H1 (cell line): ENCODE results near the gene CBLB. TPM values are rescaled to one million over a fixed set of nuclear protein-coding genes. Genes with fewer than 3 reads are reported as not detected.
A peak's percentile ranks its signal among the peaks of the same experiment; 100 is the strongest.

Experiments
- ATF2 ChIP-seq: IDR thresholded peaks from 2 replicates; pipeline ENCODE4 v1.6.1; 2012; ENCODE audit warnings: low read length, inconsistent platforms
- BCL11A ChIP-seq, 2 experiments: IDR thresholded peaks; one replicate each; pipeline ENCODE4 v1.6.1; 2011; ENCODE audit warnings: low read depth in 2 of 2, low read length in 2 of 2, mild to moderate bottlenecking in 2 of 2
- BRCA1 ChIP-seq: IDR thresholded peaks from 2 replicates; pipeline ENCODE4 v1.6.1; 2012; ENCODE audit warnings: low read depth, low read length, improper control_type of control experiment
- CBX5 ChIP-seq: fragments of 300-800, 300-1000 bp; sonication (generic); IDR thresholded peaks from 2 replicates; pipeline ENCODE4 v1.7.1; 2016; ENCODE audit warnings: antibody characterized with exemption, low read length, low read depth
- CTCF ChIP-seq, 3 experiments: IDR thresholded peaks; 1 replicate in 2 of 3; 2 replicates in 1 of 3; pipeline versions ENCODE4 v1.5.1 to v1.6.1; 2011; ENCODE audit warnings: low read length in 3 of 3, mild to moderate bottlenecking in 3 of 3, inconsistent platforms in 2 of 3, low read depth in 1 of 3, moderate library complexity in 1 of 3; ENCODE audit not compliant: insufficient read depth in 1 of 3; ENCODE audit errors: control extremely low read depth in 1 of 3
- HDAC6 ChIP-seq: IDR thresholded peaks from one replicate; pipeline ENCODE4 v1.7.1; 2012; ENCODE audit warnings: low read depth, mild to moderate bottlenecking, inconsistent platforms, low read length, moderate library complexity
- KDM4A ChIP-seq: IDR thresholded peaks from one replicate; pipeline ENCODE4 v1.7.1; 2012; ENCODE audit warnings: low read depth, mild to moderate bottlenecking, moderate library complexity, low read length, inconsistent platforms; ENCODE audit not compliant: severe bottlenecking
- KDM5A ChIP-seq: fragments of 200-600 bp; IDR thresholded peaks from 2 replicates; pipeline ENCODE4 v1.7.1; 2012; ENCODE audit warnings: mild to moderate bottlenecking, low read length, inconsistent platforms, mixed read lengths
- MAFK ChIP-seq: IDR thresholded peaks from 2 replicates; pipeline ENCODE4 v1.6.1; 2012; ENCODE audit warnings: low read depth, mild to moderate bottlenecking, improper control_type of control experiment, low read length
- NRF1 ChIP-seq: IDR thresholded peaks from 2 replicates; pipeline ENCODE4 v1.6.1; 2011; ENCODE audit warnings: mild to moderate bottlenecking, low read depth, low read length, improper control_type of control experiment
- POLR2A ChIP-seq, 2 experiments: IDR thresholded peaks; 1 replicate in 1 of 2; 2 replicates in 1 of 2; pipeline ENCODE4 v1.6.1; 2011; ENCODE audit warnings: low read depth in 2 of 2, low read length in 2 of 2, mild to moderate bottlenecking in 2 of 2; ENCODE audit errors: control extremely low read depth in 1 of 2
- RBBP5 ChIP-seq: IDR thresholded peaks from 2 replicates; pipeline ENCODE4 v1.7.1; 2012; ENCODE audit warnings: low read depth, mild to moderate bottlenecking, inconsistent platforms, low read length, moderate library complexity, borderline replicate concordance
- RFX5 ChIP-seq: IDR thresholded peaks from 2 replicates; pipeline ENCODE4 v1.6.1; 2011; ENCODE audit warnings: low read depth, low read length, improper control_type of control experiment, borderline replicate concordance
- SIN3A ChIP-seq, 2 experiments: IDR thresholded peaks in 1 of 2; conservative IDR thresholded peaks in 1 of 2; 2 replicates each; pipeline ENCODE4 v1.6.1; 2011 to 2012; ENCODE audit warnings: low read length in 2 of 2, improper control_type of control experiment in 1 of 2, low read depth in 1 of 2, mild to moderate bottlenecking in 1 of 2
- SP4 ChIP-seq: IDR thresholded peaks from 2 replicates; pipeline ENCODE4 v1.6.1; 2012; ENCODE audit warnings: low read length, inconsistent platforms
- SRF ChIP-seq: IDR thresholded peaks from 2 replicates; pipeline ENCODE4 v1.6.1; 2011; ENCODE audit warnings: mild to moderate bottlenecking, low read depth, low read length, moderate library complexity
- TEAD4 ChIP-seq: IDR thresholded peaks from 2 replicates; pipeline ENCODE4 v1.6.1; 2012; ENCODE audit warnings: low read depth, low read length, inconsistent platforms, mixed read lengths
- ZNF274 ChIP-seq: IDR thresholded peaks from 2 replicates; pipeline ENCODE4 v1.7.0; 2012; ENCODE audit warnings: low read length, borderline replicate concordance; ENCODE audit errors: extremely low read depth
- polyA plus RNA-seq, 7 experiments: library from polyadenylated mRNA; depleted of rRNA in 3 of 7; stranded (reverse) in 5 of 7; unstranded in 2 of 7; fragments of >200 nt in 5 of 7; fragments of 200-250 nt in 2 of 7; gene quantifications; 1 replicate in 5 of 7; 2 replicates in 1 of 7; 4 replicates in 1 of 7; pipeline versions ENCODE4 v1.2.1 to v1.2.3, GENCODE V29; 2011 to 2013; ENCODE audit warnings: missing spikeins in 2 of 7, mixed read lengths in 2 of 7
- total RNA-seq: library from RNA; stranded (reverse); fragmentation: NEBNext Ultra II Directional; extraction: Animal tissue kit (Norgen Biotek cat#: 25700); gene quantifications from 2 replicates; pipeline ENCODE4 v1.2.1, GENCODE V29; 2021

The CBLB gene
- total and polyA plus RNA-seq, 2 of the 8 experiments (the other 6 are each of a cell fraction or from before 2014, with no cell fraction given) = 14.5 to 26.0 TPM

GRCh38 chr3:105868431-105868741, 426 bp downstream of the CBLB start (continued):
- TF ChIP-seq MAFK (no peak), CTCF (IDR thresholded peaks at IDR 0.05; ENCODE audit: control extremely low read depth in 1 of 3, insufficient read depth in 1 of 3, low read depth in 1 of 3, low read length in 3 of 3) (no peak), TEAD4 (no peak), SIN3A (conservative IDR thresholded peaks at IDR 0.05 in 1 of 2, IDR thresholded peaks at IDR 0.05 in 1 of 2; ENCODE audit: low read depth in 1 of 2, low read length in 2 of 2) (0 out of 4 replicates have a peak, but pooled peaks of 1 of the 2 experiments have one; percentile 24), POLR2A (IDR thresholded peaks at IDR 0.05; ENCODE audit: control extremely low read depth in 1 of 2, low read depth in 2 of 2, low read length in 2 of 2) (0 out of 3 replicates have a peak, but pooled peaks of 1 of the 2 experiments have one; percentile 19), ZNF274 (no peak), KDM5A (no peak), ATF2 (no peak), RFX5 (no peak), NRF1 (no peak), HDAC6 (no peak), CBX5 (no peak), SRF (no peak), BRCA1 (no peak), SP4 (no peak), RBBP5 (peak; percentile 47; the same call in 1 of the 2 replicates), KDM4A (peak; percentile 86), BCL11A (IDR thresholded peaks at IDR 0.05; ENCODE audit: low read depth in 2 of 2, low read length in 2 of 2) (no peak)
